ENCODE results near the gene PPP1R18. TPM values are rescaled to one million over a fixed set of nuclear protein-coding genes. Genes with fewer than 3 reads are reported as not detected.
A peak's percentile ranks its signal among the peaks of the same experiment; 100 is the strongest.

Gene PPP1R18
- total RNA-seq, 1 donor from 2014 or later = 22.5 TPM

DNA sequence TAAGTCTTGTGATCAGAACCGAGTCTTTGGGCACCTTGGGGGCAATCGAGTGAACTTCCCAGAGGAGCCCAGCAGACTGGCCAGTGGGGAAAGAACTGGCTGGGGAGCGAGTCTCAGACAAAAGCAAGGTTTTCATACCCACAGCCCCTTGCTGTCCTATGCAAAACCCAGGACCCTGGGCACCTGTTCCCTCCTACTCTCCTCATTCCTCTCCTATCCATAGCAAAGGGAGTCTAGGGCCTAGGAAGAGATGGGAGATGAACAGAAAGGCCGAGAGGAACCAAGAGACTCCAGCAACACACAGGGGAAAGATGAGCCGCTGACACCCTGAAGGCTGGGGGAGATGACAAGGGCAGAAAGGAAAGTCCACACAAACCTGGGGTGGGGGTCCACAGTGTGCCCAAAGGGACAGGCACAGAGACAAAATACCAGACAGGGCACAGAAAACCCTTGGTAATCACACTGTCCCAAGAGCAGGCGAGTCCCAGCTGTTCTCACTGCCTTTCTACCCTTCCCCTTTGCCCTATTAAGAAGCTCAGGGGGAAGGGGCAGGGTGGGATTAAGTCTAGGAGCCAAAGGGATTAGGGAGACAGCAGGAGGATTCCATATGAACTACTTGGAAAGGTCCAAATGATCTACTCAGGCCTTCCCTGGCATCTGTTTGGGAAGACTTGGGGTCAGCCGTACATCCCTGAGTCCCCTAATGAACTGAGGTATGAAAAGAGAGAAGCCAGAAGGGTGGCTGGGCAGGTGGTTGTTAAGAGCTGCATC, 6.5 kb downstream of the PPP1R18 start:
- peaks cover 21% of the 10 kb centered on the region for H3K4me1 Mint-ChIP-seq (ENCODE audit: low read depth)
- DNase-seq (ENCODE audit: low spot score, unreplicated experiment) = no peak
- no peaks in the 10 kb centered on the region for H3K27me3 Mint-ChIP-seq
- H3K36me3 Mint-ChIP-seq (ENCODE audit: insufficient read depth) = peaks cover 12% of the 10 kb centered on the region
- no peak overlapping the region for H3K27ac Mint-ChIP-seq
- no peaks in the 10 kb centered on the region for H3K9me3 Mint-ChIP-seq (ENCODE audit: low read depth)
- H3K4me3 Mint-ChIP-seq (ENCODE audit: low read depth) = no peak overlapping the region
- TF ChIP-seq, protein P1, sequence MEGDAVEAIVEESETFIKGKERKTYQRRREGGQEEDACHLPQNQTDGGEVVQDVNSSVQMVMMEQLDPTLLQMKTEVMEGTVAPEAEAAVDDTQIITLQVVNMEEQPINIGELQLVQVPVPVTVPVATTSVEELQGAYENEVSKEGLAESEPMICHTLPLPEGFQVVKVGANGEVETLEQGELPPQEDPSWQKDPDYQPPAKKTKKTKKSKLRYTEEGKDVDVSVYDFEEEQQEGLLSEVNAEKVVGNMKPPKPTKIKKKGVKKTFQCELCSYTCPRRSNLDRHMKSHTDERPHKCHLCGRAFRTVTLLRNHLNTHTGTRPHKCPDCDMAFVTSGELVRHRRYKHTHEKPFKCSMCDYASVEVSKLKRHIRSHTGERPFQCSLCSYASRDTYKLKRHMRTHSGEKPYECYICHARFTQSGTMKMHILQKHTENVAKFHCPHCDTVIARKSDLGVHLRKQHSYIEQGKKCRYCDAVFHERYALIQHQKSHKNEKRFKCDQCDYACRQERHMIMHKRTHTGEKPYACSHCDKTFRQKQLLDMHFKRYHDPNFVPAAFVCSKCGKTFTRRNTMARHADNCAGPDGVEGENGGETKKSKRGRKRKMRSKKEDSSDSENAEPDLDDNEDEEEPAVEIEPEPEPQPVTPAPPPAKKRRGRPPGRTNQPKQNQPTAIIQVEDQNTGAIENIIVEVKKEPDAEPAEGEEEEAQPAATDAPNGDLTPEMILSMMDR (IDR thresholded peaks at IDR 0.05; ENCODE audit: unreplicated experiment) = no peak

DNA sequence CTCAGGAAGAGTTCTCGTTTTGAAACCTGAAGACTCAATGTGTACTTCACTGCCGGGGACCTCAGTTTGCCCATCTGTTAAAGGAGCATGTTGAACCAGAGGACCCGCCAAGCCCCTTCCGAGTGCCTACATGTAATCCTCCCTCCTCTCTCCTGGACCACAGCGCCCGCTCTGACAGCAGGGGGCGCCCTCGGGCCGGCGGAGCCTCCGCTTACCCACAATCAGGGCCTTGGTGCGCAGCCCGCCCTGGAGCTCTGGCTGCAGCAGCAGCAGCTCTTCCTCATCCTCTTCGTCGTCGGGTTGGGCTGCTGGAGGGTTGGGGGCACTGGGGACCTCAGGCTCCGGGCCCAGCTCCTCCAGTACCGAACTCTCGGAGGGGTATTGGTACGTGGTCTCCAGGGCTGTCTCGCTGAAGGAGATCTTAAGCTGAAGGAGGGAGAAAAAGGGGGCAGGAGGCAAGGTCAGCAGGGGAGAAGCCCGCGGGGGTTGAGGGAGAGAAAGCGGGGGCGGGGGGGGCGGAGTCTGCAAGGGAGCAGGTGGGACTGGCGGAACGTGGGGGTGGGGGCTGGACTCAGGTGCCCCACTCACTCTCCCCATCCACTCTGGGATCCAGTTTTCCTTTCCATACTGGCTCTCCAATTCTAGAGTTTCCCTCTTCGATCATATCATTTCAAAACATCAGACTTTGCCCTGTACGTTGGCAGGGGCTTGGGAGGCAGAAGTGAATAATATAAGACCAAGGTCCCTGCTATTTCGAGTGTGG, 7.3 kb downstream of the PPP1R18 start:
- TF ChIP-seq, protein P1 (IDR thresholded peaks at IDR 0.05; ENCODE audit: unreplicated experiment) = peak; percentile 95
- H3K9me3 Mint-ChIP-seq (ENCODE audit: low read depth) = no peaks in the 10 kb centered on the region
- H3K4me1 Mint-ChIP-seq (ENCODE audit: low read depth) = peaks cover 18% of the 10 kb centered on the region
- H3K27ac Mint-ChIP-seq = no peak overlapping the region
- no peaks in the 10 kb centered on the region for H3K27me3 Mint-ChIP-seq
- no peak overlapping the region for H3K4me3 Mint-ChIP-seq (ENCODE audit: low read depth)
- peak; percentile 84 for DNase-seq (ENCODE audit: low spot score, unreplicated experiment)
- peaks cover 12% of the 10 kb centered on the region for H3K36me3 Mint-ChIP-seq (ENCODE audit: insufficient read depth)

DNA sequence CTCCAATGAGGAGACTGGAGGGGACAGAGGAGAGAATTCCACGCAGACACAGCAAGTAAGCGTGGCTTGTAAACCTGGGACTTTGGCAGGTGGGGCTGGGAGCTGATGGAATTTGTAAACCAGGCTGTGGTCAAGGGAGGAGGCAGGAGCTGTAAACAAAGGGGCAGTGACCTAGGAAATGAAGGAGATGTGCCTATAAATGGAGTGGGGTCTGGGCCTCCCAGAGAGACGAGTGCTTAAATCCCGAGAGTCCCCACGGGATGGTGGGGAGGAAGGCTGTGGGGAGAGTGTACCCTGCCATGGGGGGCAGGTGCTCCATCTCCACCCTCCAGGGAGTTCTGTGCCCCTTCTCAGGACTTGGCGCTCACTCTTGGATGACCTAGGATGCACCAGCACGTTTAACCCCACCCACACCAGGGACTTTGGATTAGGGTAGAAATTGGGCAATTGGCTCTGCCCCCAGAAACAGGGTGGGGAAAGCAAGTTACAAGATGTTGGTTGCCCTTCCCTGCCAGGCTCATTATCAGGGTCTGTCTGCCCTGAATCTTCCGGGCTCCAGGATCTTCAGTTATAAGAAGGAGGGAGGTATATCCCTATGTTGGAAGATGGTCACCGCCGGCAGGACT, 9.7 kb downstream of the PPP1R18 start:
- no peaks in the 10 kb centered on the region for H3K27me3 Mint-ChIP-seq
- peaks cover 2% of the 10 kb centered on the region for H3K4me1 Mint-ChIP-seq (ENCODE audit: low read depth)
- H3K9me3 Mint-ChIP-seq (ENCODE audit: low read depth) = no peaks in the 10 kb centered on the region
- H3K27ac Mint-ChIP-seq = no peak overlapping the region
- peaks cover 11% of the 10 kb centered on the region for H3K36me3 Mint-ChIP-seq (ENCODE audit: insufficient read depth)
- no peak overlapping the region for H3K4me3 Mint-ChIP-seq (ENCODE audit: low read depth)
- TF ChIP-seq, protein P1 (IDR thresholded peaks at IDR 0.05; ENCODE audit: unreplicated experiment) = no peak
- DNase-seq (ENCODE audit: low spot score, unreplicated experiment) = no peak

DNA sequence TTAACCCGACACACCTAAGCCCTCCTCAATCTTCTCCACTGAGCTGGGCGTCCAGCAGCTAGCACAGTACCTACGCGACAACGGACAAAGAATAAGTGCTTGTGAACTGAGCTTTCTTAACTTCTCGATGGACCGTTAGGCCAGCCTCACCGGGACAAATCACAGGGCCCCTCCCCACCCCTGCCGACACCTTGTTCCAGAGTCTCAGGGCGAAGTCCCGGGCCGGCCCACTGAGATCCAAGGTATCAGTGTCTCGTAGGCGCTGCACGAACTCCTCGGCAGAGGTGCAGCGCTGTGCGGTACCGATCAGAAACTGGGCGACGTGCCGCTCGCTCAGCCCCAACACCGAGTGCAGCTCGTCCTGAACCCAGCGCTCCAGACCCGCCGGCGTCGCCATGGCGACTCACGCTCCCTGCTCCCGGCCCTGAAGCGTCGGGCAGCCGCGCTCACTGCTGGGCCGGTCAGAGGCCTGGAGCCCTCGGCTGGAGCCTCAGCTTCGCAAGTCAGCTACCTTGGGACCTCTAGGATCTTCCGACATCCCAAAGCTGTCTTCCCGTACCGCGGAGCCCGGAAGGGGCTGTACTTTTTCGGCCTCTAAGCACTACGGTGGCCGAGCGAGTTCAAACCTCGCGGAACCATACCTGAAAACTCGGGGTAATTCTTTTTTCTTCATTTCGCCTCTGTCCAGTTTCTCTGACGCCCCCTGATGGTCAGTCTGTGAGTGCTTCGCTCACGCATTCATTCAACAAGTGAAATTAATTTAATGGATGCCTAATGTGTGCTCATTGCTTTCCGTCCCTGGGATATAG, 13.8 kb downstream of the PPP1R18 start, which contains the start of gene DHX16:
TSS of gene DHX16 (minus strand) at position 562 of the 809 bp plus-strand sequence. CDS start at position 397, 165 bp downstream.
- DNase-seq (ENCODE audit: low spot score, unreplicated experiment) = peak; percentile 88
- peak within 1 kb of the TSS; percentile 95 for H3K27ac Mint-ChIP-seq
- peaks cover 15% of the 10 kb centered on the region for H3K36me3 Mint-ChIP-seq (ENCODE audit: insufficient read depth)
- TF ChIP-seq, protein P1 (IDR thresholded peaks at IDR 0.05; ENCODE audit: unreplicated experiment) = peak; percentile 87
- peak within 1 kb of the TSS; percentile 89 for H3K4me3 Mint-ChIP-seq (ENCODE audit: low read depth)
- H3K4me1 Mint-ChIP-seq (ENCODE audit: low read depth) = peaks cover 6% of the 10 kb centered on the region
- no peaks in the 10 kb centered on the region for H3K9me3 Mint-ChIP-seq (ENCODE audit: low read depth)
- no peaks in the 10 kb centered on the region for H3K27me3 Mint-ChIP-seq

Data from progenitor cell of endocrine pancreas (in vitro differentiated cells).